Small intestine (tissue), 7 donors: ENCODE results near the gene SMYD3. TPM values are rescaled to one million over a fixed set of nuclear protein-coding genes. Genes with fewer than 3 reads are reported as not detected.
"Not testable (repeated sequence)": the region's sequence is repeated elsewhere in the genome, so short reads cannot be mapped to it uniquely, and the experiment has no call there.

Experiments used
- DNase-seq, 2 donors: peaks; one replicate each; pipeline versions ENCODE4 v3.0.0 to v3.0.0-alpha.2; 2013
- FAIRE-seq: peaks from 2 replicates; lab custom pipeline; 2012; peaks lifted over from hg19 to GRCh38; lab: Jason Lieb, UNC
- H3K27ac ChIP-seq, 3 donors: one replicate each; pipeline ENCODE4 v1.5.1; 2013; ENCODE audit warnings: low read length in 2 of 3, mild to moderate bottlenecking in 2 of 3, control low read depth in 1 of 3, inconsistent platforms in 1 of 3, low read depth in 1 of 3, moderate library complexity in 1 of 3
- H3K27me3 ChIP-seq, 3 donors: one replicate each; pipeline ENCODE4 v1.6.1; 2013; ENCODE audit warnings: low read length in 3 of 3, inconsistent platforms in 1 of 3; ENCODE audit not compliant: control insufficient read depth in 3 of 3, insufficient read depth in 3 of 3
- H3K36me3 ChIP-seq, 3 donors: one replicate each; pipeline ENCODE4 v1.6.1; 2013; ENCODE audit warnings: low read length in 3 of 3, inconsistent platforms in 1 of 3, low read depth in 1 of 3, mild to moderate bottlenecking in 1 of 3, moderate library complexity in 1 of 3; ENCODE audit not compliant: control insufficient read depth in 3 of 3, insufficient read depth in 2 of 3
- H3K4me1 ChIP-seq, 3 donors: one replicate each; pipeline ENCODE4 v1.6.1; 2013; ENCODE audit warnings: low read length in 2 of 3, inconsistent platforms in 1 of 3, low read depth in 1 of 3, mild to moderate bottlenecking in 1 of 3, moderate library complexity in 1 of 3; ENCODE audit not compliant: control insufficient read depth in 3 of 3, insufficient read depth in 2 of 3
- H3K4me3 ChIP-seq, 3 donors: one replicate each; pipeline ENCODE4 v1.5.1; 2013; ENCODE audit warnings: low read length in 3 of 3, control low read depth in 1 of 3, inconsistent platforms in 1 of 3, low read depth in 1 of 3, mild to moderate bottlenecking in 1 of 3, moderate library complexity in 1 of 3
- H3K9me3 ChIP-seq, 2 donors: one replicate each; pipeline ENCODE4 v1.6.1; 2013; ENCODE audit warnings: low read depth in 1 of 2, low read length in 1 of 2; ENCODE audit not compliant: control insufficient read depth in 2 of 2, insufficient read depth in 1 of 2
- WGBS, 3 donors: extraction: QIAGEN DNeasy Blood & Tissue Kit; methylation state at CpG; one replicate each; pipeline ENCODE4 v1.1.7; 2013; 5-methylcytosine and 5-hydroxymethylcytosine counted together
- polyA plus RNA-seq, 4 donors: library from polyadenylated mRNA; stranded (reverse) in 3 of 4; unstranded in 1 of 4; fragments of 200-250 nt in 3 of 4; fragments of 120-200 nt in 1 of 4; gene quantifications; one replicate each; pipeline versions ENCODE4 v1.2.1 to v1.2.3, GENCODE V29; 2013
- donor health status: healthy with polysubstance abuse.
- donor health status: control.
- donor health status: control.
- donor health status: Bipolar disorder and iron deficiency.
- donor health status: healthy.

Gene SMYD3
- polyA plus RNA-seq, 4 donors = 5.4 to 10.1 (median 8.5) TPM

DNA sequence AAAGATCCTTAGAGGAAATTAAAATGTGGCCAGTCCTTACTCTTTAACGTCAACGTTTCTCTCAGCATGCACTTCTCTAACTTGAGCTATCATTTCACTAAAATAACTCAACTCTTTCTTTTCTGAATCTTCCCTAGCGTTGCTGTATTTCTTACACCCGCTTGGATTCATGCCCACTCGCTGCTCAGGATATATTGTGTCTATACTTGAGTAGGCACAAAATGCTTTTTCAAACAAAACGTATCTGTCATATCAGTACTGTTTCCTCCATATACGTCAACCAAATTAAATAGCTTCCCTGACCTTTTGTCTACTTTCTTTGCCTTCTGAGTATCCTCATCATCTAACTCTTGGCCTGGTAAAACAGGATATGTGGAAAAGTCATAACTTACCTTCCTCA, 549.7 kb downstream of the SMYD3 start:
- FAIRE-seq = no peak
- Histone ChIP-seq H3K4me3 (no peak overlapping the region), H3K36me3 (no peaks in the 10 kb centered on the region), H3K27me3 (no peaks in the 10 kb centered on the region), H3K27ac (no peak overlapping the region), H3K4me1 (no peaks in the 10 kb centered on the region), H3K9me3 (no peaks in the 10 kb centered on the region)
- no peak for DNase-seq
- WGBS, 3 donors = 79 to 93% (median 91%) methylated on average over 7 of the region's 7 CpGs

DNA sequence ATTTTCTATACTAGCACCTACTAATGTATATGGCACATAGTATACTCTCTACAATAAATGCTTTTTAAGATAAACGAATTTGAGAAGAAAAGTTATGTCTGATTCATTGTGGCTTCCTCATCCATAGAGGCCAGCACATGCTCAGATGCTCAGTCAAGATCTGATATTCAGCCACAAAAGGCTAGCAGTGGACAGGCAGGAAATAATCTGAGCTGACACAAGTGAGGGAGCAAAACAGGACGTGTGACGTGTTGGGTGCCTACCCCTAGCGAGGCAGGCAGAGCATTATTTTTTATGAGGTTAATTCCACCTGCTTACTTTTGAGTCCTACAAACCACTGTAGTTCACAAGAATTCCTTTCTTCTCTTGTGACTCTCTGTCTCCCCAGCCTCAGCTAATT, 550.9 kb downstream of the SMYD3 start:
- Histone ChIP-seq H3K36me3 (no peaks in the 10 kb centered on the region), H3K9me3 (no peaks in the 10 kb centered on the region), H3K27me3 (no peaks in the 10 kb centered on the region), H3K4me1 (no peaks in the 10 kb centered on the region), H3K27ac (peak overlapping the region in 1 of 3 donors; percentile 2), H3K4me3 (no peak overlapping the region)
- no peak for FAIRE-seq
- 67 to 87% (median 72%) methylated on average over 4 of the region's 4 CpGs for WGBS, 3 donors
- peak in 1 of 2 donors; percentile 11 for DNase-seq

DNA sequence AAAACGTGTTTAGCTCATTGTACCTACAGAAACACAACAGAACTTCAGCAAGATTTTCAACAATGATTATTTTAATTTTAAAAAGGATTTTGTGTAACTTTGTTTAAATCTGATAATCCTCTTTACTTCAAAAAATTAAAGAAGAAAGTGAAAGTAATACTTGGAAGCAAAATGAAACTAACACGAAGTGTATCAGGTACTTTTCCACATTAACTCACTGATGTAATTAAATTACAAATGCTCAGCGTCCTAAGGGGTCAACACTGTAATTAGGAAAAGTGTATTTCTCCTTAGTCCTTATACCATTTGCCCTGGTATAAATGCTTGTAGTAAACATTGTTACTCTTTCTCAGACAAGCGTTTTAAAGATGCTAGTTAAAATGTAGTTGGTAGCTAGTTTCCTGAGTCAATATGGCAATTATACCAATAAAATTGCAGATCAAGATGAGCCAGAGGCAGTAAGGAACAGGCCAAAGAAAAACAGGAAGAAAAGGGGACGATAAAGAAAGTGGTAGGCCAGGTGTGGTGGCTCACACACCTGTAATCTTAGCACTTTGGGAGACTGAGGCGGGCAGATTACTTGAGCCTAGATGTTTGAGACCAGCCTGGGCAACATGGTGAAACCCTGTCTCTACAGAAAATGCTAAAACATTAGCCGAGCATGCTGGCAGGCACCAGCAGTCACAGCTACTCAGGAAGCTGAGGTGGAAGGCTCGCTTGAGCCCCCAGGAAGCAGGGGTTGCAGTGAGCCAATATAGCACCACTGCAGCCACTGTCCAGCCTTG, 553.0 kb downstream of the SMYD3 start:
- Histone ChIP-seq H3K9me3 (no peaks in the 10 kb centered on the region), H3K27me3 (no peaks in the 10 kb centered on the region), H3K4me1 (no peaks in the 10 kb centered on the region), H3K4me3 (peak overlapping the region in 1 of 3 donors; percentile 42), H3K27ac (peak overlapping the region; percentile 9 to 87 (median 43)), H3K36me3 (no peaks in the 10 kb centered on the region)
- DNase-seq = peak; percentile 22 to 45
- WGBS, 3 donors = 17 to 21% (median 21%) methylated on average over 8 of the region's 8 CpGs
- FAIRE-seq = peak; percentile 78

DNA sequence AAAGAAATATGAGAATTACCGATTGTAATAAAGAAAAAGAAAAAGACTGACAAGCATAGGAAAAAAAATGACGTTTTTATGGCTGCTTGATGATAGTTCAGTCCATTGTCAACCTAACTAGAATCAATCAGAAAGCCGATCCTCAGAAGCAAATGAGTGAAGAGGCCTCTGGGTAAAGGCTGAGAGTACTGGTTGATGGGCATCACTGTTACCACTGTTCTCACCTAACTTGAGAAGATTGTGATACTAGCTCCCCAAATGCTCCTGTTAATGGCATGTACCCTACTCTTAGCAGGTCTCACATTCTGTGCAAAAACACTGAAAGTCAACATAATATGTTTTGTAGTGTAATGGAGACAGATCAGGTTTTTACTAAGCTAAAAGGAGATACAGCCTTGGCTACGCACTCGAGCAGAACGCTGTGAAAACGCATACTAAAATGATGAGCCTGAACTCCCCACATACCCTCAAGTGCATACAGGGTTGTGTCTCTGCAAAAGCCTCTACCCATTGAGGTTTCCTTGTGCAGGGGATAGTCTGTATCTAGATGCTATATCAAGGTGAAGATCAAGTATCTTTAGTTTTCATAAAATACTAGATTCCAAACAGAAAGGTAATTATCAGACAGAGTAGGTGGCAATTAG, 554.6 kb downstream of the SMYD3 start:
- no peak for FAIRE-seq

DNA sequence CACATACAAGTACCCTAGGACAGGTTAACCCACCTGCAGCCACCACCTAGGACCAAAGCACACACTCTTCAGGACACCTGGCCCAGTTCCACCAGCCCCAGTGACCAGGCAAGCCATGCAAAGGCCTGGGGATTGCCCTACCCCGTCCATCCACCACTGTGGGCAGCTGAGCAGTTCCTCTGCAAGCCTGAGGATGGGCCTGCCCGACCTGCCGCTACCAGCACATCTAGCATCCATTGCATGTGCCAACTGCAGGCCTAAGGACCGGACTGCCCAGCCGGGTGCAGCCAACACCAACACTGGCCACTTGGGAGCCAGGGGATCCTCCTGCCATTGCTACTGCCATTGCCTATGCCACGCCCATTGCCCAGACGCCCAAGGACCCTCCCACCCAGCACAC, 558.3 kb downstream of the SMYD3 start:
- no peaks in the 10 kb centered on the region for H3K36me3 ChIP-seq
- WGBS, 3 donors = 90 to 98% (median 94%) methylated on average over 5 to 7 of the region's 7 CpGs
- no peak for DNase-seq
- no peak for FAIRE-seq
- H3K9me3 ChIP-seq = no peaks in the 10 kb centered on the region
- H3K4me1 ChIP-seq = no peaks in the 10 kb centered on the region
- no peak overlapping the region for H3K4me3 ChIP-seq
- H3K27me3 ChIP-seq = no peaks in the 10 kb centered on the region
- H3K27ac ChIP-seq = no peak overlapping the region

More for the DNA sequence above, 554.6 kb downstream of the SMYD3 start:
- Histone ChIP-seq H3K36me3 (no peaks in the 10 kb centered on the region), H3K4me3 (no peak overlapping the region), H3K27me3 (no peaks in the 10 kb centered on the region), H3K4me1 (no peaks in the 10 kb centered on the region), H3K9me3 (no peaks in the 10 kb centered on the region), H3K27ac (no peak overlapping the region)
- 85 to 91% (median 86%) methylated on average over 7 of the region's 7 CpGs for WGBS, 3 donors
- no peak for DNase-seq

DNA sequence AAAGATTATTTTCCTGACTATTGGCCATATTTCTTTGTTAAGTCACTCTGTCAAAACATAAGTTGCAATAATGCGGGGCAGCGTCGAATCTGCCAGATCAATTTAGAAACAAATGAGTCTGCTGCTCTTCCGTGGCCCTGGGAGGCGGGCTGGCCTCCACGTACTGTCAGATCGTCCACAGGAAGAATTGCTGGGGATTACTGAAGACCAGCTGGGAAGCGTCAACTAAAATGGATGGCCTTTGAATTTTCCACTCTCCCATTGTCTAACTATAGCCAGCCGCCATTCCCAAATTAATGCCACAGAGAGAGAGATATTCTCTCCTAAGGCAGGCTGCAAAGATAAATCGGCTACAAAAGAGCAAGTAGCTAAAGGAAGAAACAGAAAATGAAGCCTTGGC, 560.2 kb downstream of the SMYD3 start:
- H3K27ac ChIP-seq = no peak overlapping the region
- no peaks in the 10 kb centered on the region for H3K4me1 ChIP-seq
- H3K9me3 ChIP-seq = no peaks in the 10 kb centered on the region
- peak in 1 of 2 donors; percentile 11 for DNase-seq
- H3K4me3 ChIP-seq = no peak overlapping the region
- WGBS, 3 donors = 64 to 89% (median 89%) methylated on average over 10 of the region's 10 CpGs
- H3K27me3 ChIP-seq = no peaks in the 10 kb centered on the region
- no peak for FAIRE-seq
- no peaks in the 10 kb centered on the region for H3K36me3 ChIP-seq

- DNase-seq, FAIRE-seq, H3K27ac ChIP-seq, H3K9me3 ChIP-seq, H3K36me3 ChIP-seq, H3K4me3 ChIP-seq, H3K27me3 ChIP-seq, H3K4me1 ChIP-seq: not testable (repeated sequence)
- 96 to 100% (median 100%) methylated on average over 1 of the region's 1 CpG for WGBS, 3 donors
Measured at GRCh38 chr1:245945136-245945535, 561.9 kb downstream of the SMYD3 start.

GRCh38 chr1:245942856-245943255, 564.2 kb downstream of the SMYD3 start:
- 46 to 67% (median 56%) methylated on average over 3 of the region's 3 CpGs for WGBS, 3 donors
- no peak overlapping the region for H3K27ac ChIP-seq
- H3K36me3 ChIP-seq = no peaks in the 10 kb centered on the region
- FAIRE-seq (no peak), DNase-seq (no peak)
- no peaks in the 10 kb centered on the region for H3K27me3 ChIP-seq
- H3K4me3 ChIP-seq = no peak overlapping the region
- H3K4me1 ChIP-seq = no peaks in the 10 kb centered on the region
- H3K9me3 ChIP-seq = no peaks in the 10 kb centered on the region
